Activated CD4-positive, alpha-beta T cell treated with anti-CD3 and anti-CD28 coated beads, Interleukin-2, amount 50 U/mL, for 1 hour (primary cell): ENCODE measurements around the gene CDK2.
"Not testable (repeated sequence)": the region's sequence is repeated elsewhere in the genome, so short reads cannot be mapped to it uniquely, and the experiment has no call there.

Experiments
- DNase-seq: peaks from one replicate; pipeline ENCODE4 v3.0.0-alpha.2; 2020

The CDK2 gene

DNA sequence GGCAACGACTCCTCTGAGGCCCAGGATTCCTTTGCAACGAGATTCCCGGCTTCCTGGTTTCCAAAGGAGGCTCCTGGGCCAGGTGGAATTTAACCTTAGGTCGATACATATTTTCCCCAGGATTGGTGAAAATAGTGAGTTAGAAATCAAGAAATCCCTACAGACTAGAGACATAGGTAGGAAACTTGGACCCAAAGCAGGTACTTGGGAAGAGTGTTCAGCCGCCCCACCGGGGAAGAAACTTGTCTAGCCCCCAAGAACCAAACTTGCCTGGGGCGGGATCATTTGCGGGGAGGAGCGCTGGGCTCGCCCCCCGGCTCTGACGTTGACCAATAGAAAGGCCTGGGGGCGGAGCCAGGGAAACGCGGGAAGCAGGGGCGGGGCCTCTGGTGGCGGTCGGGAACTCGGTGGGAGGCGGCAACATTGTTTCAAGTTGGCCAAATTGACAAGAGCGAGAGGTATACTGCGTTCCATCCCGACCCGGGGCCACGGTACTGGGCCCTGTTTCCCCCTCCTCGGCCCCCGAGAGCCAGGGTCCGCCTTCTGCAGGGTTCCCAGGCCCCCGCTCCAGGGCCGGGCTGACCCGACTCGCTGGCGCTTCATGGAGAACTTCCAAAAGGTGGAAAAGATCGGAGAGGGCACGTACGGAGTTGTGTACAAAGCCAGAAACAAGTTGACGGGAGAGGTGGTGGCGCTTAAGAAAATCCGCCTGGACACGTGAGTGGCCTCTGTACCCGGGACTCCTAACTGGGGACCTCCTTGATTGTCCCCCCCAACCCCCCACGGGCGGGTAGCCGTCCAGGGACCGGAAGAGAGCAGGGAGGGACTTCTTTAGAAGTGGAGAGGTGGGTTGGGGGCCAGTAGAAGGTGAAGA is at the start of gene CDK2:
Gene CDK2, plus strand, starts transcription at position 423 of the 874 bp plus-strand sequence. Its CDS starts 179 bp downstream, at position 602.
- peak; percentile 85 for DNase-seq

DNA sequence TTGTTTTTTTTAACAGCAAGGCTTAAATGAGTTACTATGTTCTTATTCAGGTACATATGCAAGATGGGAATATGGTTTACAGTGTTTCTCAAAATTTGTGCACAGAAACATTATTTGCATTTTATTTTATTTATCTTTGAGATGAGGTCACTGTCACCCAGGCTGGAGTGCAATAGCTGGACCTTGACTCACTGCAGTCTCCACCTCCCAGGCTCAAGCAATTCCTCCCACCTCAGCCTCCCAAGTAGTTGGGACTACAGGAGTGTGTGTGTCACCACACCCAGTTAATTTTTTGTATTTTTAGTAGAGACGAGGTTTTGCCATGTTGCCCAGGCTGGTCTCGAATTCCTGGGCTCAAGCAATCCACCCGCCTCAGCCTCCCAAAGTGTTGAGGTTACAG is 47.6 kb upstream of the CDK2 start:
- not testable (repeated sequence) for DNase-seq

DNA sequence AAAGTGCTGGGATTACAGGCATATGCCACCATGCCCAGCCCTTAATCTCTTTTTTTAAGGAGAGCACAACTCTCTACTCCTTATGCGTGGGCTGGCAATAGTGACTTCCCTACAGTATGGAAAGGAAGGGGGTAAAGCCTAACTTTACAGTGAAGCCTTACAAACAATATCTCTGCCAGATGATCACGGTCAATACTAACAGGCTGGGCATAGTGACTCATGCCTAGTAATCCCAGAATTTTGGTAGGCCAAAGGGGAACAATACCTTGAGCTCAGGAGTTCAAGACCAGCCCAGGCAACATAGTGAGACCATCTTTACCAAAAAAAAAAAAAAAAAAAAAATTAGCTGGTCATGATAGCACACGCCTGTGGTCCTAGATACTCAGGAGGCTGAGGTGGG is 44.5 kb upstream of the CDK2 start:
- no peak for DNase-seq

DNA sequence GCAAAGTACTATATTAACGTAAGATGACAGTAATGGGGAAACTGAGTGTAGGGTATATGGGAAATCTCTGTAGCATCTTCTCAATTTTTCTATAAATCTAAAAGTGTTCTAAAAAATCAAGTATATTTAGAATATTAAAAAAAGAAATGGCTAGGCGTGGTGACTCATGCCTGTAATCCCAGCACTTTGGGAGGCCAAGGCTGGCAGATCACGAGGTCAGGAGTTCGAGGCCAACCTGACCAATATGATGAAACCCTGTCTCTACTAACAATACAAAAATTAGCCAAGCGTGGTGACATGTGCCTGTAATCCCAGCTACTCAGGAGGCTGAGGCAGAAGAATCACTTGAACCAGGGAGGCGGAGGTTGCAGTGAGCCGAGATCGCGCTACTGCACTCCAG is 43.0 kb upstream of the CDK2 start:
- DNase-seq = not testable (repeated sequence)

DNA sequence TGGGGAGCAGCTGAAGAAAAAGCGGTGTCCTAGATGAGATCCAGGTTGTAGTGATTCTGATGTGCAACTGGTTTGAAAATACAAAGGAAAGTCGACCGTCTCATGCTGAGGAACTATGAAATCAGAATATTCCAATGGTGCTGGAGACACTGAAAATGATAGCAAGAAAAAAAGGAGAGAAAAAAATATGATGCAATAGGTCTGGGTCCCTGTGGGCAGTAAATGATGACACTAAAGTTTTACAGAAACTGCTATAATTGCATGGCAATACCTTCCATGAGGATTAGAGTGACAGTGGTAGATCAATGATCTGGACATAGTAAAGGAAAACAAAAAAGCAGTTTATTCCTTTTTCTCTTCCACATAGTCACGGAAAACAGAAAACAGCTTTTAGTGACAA is 41.3 kb upstream of the CDK2 start:
- no peak for DNase-seq

DNA sequence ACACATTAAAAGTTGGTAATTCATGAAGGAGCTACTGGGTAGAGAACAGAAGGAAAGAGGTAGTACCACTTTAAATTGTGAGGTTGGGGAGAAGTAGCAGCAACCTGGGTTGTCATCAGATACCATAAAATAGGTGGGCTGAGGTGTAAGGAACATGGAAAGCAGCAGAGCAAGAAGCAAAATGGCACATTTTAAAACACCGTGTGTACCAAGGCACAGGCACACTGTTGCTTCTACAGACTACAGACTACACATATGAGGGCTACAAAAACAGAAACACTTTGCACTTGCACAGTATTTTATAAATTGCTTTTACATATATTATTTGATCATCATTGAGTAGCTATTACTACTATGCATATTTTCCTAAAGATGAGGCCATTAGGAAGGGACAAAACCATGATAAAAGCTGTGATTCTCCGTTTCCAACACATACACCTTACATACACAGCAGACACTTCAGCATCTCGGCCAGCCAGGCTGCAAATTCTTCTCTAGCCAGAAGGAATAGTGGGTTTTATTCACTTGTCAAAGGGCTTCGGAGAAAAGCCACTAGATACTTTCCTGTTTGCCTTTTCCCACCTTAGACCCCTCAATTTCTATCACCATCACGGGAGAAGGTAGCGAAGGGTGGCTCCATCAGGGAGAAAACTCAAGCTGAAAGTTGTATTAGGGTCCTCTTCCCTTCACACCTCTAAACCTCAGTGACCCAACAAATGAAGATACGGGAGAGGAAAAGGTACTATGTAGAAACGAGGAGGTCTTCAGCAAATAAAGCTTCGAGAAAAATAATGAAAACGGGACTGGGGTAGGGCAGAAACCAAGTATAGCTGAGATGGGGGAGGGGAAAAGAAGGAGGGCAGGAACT is 40.5 kb upstream of the CDK2 start:
- no peak for DNase-seq

DNA sequence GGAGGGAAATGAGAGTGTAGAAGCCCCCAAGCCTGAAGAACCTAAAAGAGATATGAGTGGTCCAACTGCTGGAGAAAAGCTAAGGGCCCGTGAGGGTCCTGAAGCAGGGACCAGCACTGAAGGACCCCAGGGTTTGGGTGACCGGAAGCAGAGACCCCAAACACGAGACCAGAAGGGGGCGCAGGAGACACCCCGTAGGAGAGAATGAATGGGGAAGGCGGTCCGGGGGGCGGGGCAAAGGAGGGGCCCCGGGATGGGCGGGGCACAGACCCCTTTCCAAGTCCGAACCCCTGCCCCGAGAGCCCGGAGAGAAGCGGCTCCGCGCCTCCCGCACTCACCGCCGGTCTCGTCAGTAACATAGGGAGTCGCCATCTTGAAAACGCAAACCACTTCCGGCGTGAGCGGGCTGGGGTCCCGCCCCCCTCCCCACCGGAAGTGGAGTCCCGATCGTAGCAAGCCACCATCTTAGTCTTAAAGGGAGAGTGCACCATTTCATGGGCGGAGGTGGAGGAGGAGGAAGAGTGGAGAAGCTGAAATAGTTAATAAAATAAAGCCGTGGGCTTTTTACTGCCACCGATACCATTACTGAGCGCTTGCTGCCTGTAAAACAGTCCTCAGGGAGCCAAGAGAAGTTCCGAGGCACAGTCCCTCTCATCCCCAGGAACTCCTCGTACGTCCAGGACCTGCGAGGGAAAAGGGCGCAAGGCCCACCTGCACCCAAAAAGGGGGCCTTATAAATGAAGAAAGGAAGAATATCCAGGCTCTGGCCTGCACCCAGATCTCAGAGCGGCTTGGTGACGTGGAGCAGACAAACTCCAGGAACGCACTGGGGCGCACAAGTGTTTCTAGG is 39.7 kb upstream of the CDK2 start:
- peak; percentile 83 for DNase-seq

DNA sequence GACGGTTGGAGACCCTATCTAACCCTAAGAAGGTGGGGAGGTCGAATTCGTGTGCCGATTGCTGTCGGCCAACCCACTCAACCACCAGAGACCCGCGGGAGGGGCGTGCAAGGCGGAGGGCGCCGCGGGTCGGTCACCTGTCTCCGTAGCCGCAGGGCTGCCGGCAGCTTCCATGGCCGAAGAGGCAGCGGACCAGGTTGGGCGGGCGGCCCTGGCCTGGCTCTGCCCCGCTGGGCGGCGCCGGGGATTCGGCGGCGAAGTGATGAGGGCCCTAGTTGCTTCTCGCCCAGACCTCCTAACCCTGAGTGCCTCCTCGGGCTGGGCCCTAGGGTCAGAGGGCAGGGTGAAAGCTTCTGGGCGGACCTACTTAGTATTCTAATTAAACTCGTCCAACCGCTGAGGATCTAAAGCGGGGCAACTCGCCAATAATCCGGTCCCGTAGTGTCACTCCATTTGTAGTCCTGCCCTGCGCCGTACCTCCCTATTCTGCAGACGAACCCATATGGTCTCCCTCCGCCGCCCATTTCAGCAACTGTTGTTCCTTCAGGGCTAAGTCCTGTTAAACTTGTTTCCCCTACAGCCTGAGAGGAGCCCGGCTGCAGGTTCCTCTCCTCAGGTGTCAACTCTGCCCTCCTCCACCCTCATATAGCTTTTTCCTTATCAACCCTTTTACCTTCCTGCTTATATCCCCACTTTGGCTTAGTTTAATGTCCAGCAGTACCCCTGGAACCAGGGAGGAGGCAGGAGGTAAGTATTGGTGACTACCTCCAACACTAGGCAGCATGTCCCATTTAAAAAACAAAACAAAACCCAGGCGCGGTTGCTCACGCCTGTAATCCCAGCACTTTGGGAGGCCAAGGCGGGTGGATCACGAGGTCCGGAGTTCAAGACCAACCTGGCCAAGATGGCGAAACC is 38.8 kb upstream of the CDK2 start, which contains the start of gene PYM1:
Gene PYM1, minus strand, starts transcription at position 307 of the 915 bp plus-strand sequence. Its CDS starts 133 bp downstream, at position 174.
- DNase-seq = peak; percentile 62

DNA sequence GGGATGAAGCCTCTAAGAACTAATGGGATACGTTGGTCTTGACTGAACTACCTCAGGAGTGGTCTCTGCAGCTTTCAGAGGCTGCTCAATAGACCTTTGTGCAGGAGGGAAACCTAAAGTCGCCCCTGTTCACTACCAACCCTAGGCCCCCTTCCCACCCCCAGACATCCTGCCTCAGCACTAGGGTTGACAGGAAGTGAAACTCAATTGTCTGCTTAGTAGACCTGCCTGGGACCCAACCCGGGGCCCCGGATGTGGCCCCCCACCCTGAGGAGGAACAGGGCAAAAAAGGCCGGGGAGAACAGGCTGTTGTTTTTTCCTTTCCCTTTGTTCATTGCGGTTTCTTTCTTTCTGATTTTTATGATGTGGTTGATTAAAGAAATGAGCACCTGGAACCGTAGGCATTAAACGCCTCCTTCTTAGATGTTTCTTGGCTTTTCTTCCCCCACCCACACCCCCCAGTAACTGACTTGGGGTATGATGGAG is 37.3 kb upstream of the CDK2 start:
- DNase-seq = peak; percentile 82

DNA sequence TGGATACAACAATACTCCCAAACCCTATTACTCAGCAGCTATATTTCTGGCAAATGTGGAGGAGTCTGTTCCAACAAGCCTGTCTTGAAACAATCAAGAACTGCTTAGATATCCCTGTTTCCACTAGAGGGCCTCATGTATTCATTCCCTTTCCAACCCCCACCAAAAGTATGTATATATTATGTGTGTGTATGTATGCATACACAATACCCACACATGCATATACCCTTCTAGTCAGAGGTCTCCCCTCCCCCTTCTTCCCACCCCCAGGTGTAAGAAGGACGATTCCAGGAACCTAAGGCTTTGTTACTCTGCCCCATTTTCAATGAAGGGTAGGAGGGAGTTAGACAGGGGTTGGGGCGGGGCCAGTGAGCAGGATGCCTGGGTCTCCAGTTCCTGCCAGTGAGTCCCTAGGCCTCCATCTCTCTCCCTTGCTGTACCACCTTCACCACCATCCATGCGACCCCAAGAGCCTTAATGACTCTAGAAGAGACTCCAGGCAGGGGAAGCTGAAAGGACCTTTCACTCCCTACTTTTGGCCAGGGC is 35.8 kb upstream of the CDK2 start, which contains the start of gene DGKA:
Gene DGKA, plus strand, starts transcription at position 392 of the 546 bp plus-strand sequence. CDS start 5,342 bp downstream, outside the sequence.
- peak; percentile 69 for DNase-seq

DNA sequence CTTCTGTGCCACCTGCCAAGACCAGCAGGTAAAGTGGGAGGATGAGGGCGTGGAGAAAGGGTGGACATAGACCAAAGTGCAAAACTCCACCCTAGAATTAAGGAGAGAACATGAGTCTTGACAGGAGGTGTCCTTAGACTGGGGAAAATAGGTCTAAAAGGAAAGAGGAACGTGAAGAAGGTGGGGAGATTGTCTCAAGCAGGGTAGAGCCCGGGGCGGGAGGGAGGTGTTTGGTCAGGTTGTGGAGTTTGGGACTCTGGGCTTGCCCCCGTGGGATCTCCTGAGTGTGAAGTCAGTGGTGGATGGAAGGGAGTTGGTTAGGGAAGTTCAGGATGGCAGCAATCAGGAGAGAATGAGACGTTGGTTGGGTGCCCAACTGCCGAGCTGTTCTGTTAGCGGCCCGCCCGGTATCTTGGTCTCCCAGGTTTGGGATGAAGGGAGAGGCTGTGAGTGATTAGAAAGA is 35.3 kb upstream of the CDK2 start:
- no peak for DNase-seq

DNA sequence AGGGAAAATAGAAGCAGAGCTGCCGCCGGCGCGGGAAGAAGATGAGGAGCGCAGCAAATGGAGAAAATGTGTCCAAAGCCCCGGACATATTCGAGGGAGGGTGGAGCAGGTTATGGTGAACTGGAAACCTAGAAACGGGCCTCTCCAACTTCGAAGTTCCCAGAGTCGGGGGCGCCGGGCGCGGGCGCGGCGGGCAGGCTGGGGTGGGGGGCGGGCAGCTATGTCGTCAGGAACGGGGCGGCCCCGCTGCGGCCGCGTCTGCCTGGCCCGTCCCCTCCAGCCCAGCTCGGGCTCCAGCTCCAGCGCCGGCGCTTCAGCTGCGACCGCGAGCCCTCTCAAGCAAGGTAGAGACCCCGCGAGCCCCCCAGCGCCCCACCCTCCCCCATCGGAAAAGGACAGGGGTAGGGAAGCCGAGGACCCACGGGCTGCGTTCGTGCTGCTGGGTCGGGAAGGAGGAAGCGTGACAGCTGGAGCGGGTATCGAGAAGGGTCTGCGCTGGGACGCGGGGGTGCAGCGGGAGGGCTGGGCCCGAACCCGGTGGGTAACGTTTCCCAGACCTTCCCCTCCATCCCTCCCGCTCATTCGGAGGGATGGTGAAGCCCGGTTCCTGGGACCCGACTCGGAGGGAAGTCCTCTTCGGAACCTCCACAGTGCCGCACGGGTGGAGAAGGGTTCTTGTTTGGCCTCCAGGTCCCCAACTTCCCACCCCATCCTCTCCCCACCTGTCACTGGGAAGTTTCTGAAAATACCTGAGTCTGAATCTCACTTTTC is 34.7 kb upstream of the CDK2 start:
- no peak for DNase-seq

DNA sequence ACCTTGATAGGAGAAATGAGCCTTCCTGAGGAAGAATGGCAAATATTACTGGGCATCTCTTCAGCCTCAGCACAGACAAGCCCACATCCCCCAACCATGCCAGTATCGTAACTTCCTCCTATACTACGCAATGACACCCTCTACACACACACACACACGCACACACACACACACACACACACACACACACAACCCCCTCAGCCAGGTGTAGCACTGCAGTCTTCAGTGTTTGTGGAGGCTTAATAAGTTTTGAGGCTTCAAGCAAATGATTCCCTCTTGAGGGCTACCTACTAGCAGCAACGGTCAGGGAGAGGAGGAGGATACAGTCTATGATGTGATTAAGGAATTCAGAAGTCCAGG is 34.1 kb upstream of the CDK2 start:
- peak; percentile 54 for DNase-seq

DNA sequence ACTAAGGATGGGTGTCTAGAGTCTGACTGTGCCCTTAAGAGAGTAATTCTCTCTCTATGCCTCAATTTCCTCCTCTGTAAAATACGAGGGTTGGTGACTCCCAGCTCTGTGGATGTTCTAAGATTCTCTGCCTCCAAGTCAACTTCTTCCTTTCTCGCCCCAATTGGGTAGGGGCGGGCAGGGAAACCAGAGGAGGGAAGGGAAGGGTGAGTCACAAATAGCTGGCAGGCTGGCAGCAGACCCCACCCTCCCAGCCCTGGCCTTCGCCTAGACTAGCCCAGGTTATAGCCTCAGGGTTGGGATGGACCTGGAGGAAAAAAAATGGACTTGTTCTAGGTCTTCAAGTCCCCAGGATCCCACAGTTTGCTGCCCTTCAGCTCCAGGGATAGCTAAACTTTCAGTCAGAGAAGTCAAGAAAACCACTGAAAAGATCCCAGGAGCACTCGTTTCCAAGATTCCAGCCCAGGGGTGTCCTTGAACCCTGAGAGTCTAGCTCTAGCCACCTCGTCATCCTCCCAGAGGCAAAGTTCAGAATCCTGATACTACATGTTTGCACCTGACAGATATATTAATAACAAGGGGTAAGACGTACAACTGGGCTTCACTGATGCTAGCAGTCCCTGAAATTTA is 33.3 kb upstream of the CDK2 start:
- DNase-seq = no peak

DNA sequence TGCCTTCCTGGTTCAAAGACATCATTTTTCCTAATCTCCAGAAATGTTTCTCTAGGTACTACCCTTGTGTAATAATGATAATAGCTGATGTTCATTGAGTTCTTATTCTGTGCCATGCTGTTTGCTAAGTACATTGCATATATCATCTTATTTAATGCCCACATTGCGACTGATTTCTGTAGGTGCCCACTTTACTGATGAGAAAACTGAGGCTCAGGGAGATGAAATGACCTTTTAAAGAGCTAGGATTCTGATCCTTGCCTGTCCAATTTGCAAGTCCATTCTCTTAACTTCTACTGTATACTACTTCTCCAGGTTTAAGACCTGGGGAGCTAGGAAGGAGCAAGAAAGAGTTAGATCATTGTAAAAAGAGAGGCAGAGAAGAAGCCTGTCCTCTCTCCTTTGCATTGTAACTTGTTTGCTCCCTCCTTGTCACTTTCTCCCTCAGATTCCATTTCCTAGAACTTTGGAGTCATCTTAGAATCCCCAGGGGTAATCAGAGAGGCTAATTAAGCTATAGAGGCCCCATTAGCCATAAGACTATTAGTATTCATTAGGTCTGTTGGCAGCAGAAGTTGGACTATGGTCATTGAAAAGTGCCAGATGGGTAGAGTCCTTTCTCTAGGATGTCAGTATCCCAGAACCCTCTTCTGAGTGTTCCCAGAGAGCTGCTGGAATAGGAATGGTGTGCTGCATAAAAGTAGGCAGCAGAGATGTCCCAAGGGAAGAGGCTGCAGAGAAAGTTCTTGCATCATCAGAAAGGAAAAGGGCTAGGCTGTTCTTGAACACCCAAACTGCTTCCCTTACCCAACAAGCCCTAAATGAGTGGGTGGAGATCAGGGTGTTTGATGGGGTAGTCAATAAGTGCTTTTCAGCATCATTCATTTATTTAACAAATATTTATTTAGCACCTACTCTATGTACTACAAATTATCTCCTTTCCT is 32.6 kb upstream of the CDK2 start:
- no peak for DNase-seq

DNA sequence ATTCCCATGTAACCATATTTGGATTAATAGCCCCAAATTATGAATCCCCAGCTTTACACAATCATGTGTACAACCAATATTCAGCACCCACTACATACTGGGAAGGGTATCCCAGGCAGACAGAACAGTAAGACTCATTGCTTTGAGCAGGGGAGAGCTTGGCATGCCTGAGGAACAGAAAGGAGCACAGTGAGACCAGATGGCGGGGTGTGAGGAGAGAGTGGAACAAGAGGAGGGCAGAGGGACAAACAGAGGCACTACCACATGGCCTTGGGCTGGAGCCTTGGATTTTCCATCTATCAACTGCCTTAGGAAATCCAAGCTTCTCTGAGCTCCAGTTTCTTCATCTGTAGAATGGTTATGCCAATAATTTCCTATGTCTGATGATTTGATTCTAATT is 31.9 kb upstream of the CDK2 start:
- DNase-seq = no peak

DNA sequence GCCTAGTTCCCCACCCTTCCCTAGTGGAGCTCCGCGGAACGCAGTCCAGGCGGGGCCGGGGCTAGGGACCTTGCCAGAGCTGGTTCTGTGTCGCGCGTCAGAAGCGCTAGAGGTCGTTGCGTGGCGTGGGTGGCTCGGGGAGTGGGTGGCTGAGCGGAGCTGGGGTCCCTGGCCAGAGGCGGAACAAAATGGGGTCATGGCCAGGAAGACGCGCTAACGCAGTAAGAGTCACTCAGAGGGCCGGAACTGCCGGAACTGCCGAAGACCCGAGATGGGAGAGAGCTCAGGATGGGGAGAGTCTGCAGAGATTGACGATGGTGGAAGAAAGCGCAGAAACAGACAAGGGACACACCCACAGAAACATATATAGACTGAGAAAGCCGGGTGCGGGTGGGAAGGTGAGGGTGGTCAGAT is 30.9 kb upstream of the CDK2 start:
- no peak for DNase-seq

DNA sequence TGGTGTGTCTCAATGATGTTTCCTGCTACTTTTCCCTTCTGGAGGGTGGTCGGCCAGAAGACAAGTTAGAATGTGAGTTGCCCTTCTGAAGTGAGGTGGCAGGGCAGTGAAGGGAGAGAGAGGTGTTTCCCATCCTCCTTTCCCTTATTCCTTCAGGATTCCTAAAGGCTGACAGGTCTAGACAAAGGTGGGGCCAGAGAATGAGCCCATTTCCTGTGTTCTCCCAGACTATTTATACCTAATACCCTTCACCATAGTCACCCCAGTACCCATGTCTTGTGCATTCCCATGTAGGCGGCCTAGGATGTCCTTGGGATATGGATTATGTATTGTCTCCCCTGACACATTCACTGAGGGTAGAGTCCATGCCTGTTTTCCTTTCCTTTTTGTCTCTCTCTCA is 28.6 kb upstream of the CDK2 start:
- DNase-seq = no peak
